ENCODE data around the gene MACO1. TPM values are rescaled to one million over a fixed set of nuclear protein-coding genes. Genes with fewer than 3 reads are reported as not detected.

Gene MACO1
- total and polyA plus RNA-seq, 2 of the 8 experiments (the other 6 are each of a cell fraction or from before 2014, with no cell fraction given): 3.5 to 15.1 TPM

- peak overlapping the region in 2 of 4 experiments; percentile 63 to 79; a peak in 4 of 8 replicates for H3K4me3 ChIP-seq (ENCODE audit: extremely low read depth in 1 of 4, insufficient read depth in 2 of 4, low read depth in 3 of 4, low read length in 4 of 4)
- no peaks in the 10 kb centered on the region; the same call in 1 of the 2 replicates for H3K79me1 ChIP-seq (ENCODE audit: low read depth, low read length)
- peak overlapping the region in 1 of 2 experiments; percentile 44; a peak in 3 of 4 replicates for H3K4me2 ChIP-seq (ENCODE audit: insufficient read depth in 1 of 2, low read depth in 2 of 2, low read length in 2 of 2)
- H3K36me3 ChIP-seq (ENCODE audit: control insufficient read depth in 2 of 4, insufficient read depth in 4 of 4, low read length in 3 of 4): no peaks in the 10 kb centered on the region
- H3K18ac ChIP-seq (ENCODE audit: extremely low read depth, low read length): no peak overlapping the region
- H2BK15ac ChIP-seq (ENCODE audit: low read length): no peak overlapping the region
- peak; percentile 98 for TF ChIP-seq KDM1A (IDR thresholded peaks at IDR 0.05; ENCODE audit: borderline replicate concordance, low read length)
- TF ChIP-seq, protein P1, sequence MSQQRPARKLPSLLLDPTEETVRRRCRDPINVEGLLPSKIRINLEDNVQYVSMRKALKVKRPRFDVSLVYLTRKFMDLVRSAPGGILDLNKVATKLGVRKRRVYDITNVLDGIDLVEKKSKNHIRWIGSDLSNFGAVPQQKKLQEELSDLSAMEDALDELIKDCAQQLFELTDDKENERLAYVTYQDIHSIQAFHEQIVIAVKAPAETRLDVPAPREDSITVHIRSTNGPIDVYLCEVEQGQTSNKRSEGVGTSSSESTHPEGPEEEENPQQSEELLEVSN (IDR thresholded peaks at IDR 0.05): no peak
- peak in 1 of 2 experiments; percentile 97; a peak in 1 of 4 replicates for TF ChIP-seq HDAC2 (IDR thresholded peaks at IDR 0.05; ENCODE audit: borderline replicate concordance in 1 of 2, low read depth in 2 of 2, low read length in 2 of 2)
- peak; percentile 82; the same call in 1 of the 2 replicates for TF ChIP-seq EGR1 (IDR thresholded peaks at IDR 0.05; ENCODE audit: borderline replicate concordance, low read depth, low read length)
- H3K23ac ChIP-seq (ENCODE audit: insufficient read length): no peak overlapping the region
- no peak overlapping the region for H4K91ac ChIP-seq (replicated peaks; ENCODE audit: insufficient read length, low read length)
- no peak overlapping the region for H3K14ac ChIP-seq (ENCODE audit: insufficient read length)
- H3K9ac ChIP-seq (replicated peaks in 1 of 4; ENCODE audit: extremely low read depth in 1 of 4, low read depth in 3 of 4, low read length in 3 of 4): peak overlapping the region in 1 of 4 experiments; percentile 23; a peak in 1 of 7 replicates
- H2BK20ac ChIP-seq (ENCODE audit: low read length): no peak overlapping the region
- WGBS, 2 experiments (ENCODE audit: extremely low coverage in 1 of 2, insufficient coverage in 1 of 2, insufficient read length in 1 of 2, insufficient replicate concordance in 2 of 2, low coverage in 1 of 2, low lambda C conversion rate in 2 of 2, missing lambda C conversion rate in 1 of 2): 57% methylated on average over 4 of the region's 7 CpGs; no CpG with 5 or more reads in 1 of the 2 experiments
- no peak for FAIRE-seq
- no peak overlapping the region for H4K8ac ChIP-seq (ENCODE audit: extremely low read depth, insufficient read depth, low read length)
- ChIA-PET CTCF (ENCODE audit: partially characterized antibody) (interaction anchor here (0.8 to 2.4 kb wide), 5 partner anchors 11 to 30 kb away, joined by 3 to 11 read pairs (median 4); no protein-coding TSS in a partner anchor), POLR2A (ENCODE audit: partially characterized antibody) (interaction anchor here (1.3 kb wide), 1 partner anchor 29 kb away, joined by 4 read pairs; no protein-coding TSS in a partner anchor)
- H2BK12ac ChIP-seq (ENCODE audit: low read depth, low read length): no peak overlapping the region
- no peak overlapping the region for H3K4ac ChIP-seq (replicated peaks; ENCODE audit: insufficient read length, low read depth, low read length)
- no peaks in the 10 kb centered on the region for H3K9me3 ChIP-seq (ENCODE audit: insufficient read depth in 2 of 2, low read depth in 1 of 2, low read length in 1 of 2)
- no peak overlapping the region for H2AK5ac ChIP-seq (ENCODE audit: low read depth, low read length)
- peaks cover 0 to 9% (median 5%) of the 10 kb centered on the region in 4 experiments; a peak in 4 of 7 replicates for H3K4me1 ChIP-seq (replicated peaks in 1 of 4; ENCODE audit: control insufficient read depth in 3 of 4, insufficient read depth in 4 of 4, low read length in 3 of 4)
- H2AFZ ChIP-seq (ENCODE audit: low read length): 0 out of 2 replicates have a peak overlapping the region, but pooled peaks have one; percentile 29
- no peak overlapping the region for H4K5ac ChIP-seq (ENCODE audit: insufficient read length, low read depth, low read length)
- no peak for DNase-seq (ENCODE audit: low read depth in 1 of 2, low spot score in 2 of 2)
- H2BK5ac ChIP-seq (ENCODE audit: low read depth, low read length): no peak overlapping the region
- H3K23me2 ChIP-seq (ENCODE audit: low read depth, low read length): peaks cover 5% of the 10 kb centered on the region; the same call in 1 of the 2 replicates
- peaks cover 0 to 5% (median 3%) of the 10 kb centered on the region in 4 experiments; a peak in 5 of 7 replicates for H3K27me3 ChIP-seq (replicated peaks in 1 of 4; ENCODE audit: control insufficient read depth in 3 of 4, extremely low read depth in 1 of 4, insufficient read depth in 3 of 4, low read length in 3 of 4)
- no peak overlapping the region for H2BK120ac ChIP-seq (replicated peaks; ENCODE audit: low read depth, low read length)
- no peak overlapping the region for H3K27ac ChIP-seq (ENCODE audit: low read depth, low read length)
- H3K56ac ChIP-seq (replicated peaks; ENCODE audit: insufficient read length, low read depth, low read length): no peak overlapping the region
- H4K20me1 ChIP-seq (replicated peaks in 1 of 2; ENCODE audit: control insufficient read depth in 1 of 2, insufficient read depth in 2 of 2, low read length in 2 of 2): peaks cover 2 to 6% of the 10 kb centered on the region in 2 experiments
- no peaks in the 10 kb centered on the region for H3K79me2 ChIP-seq (ENCODE audit: control insufficient read depth in 1 of 2, insufficient read depth in 2 of 2, low read length in 2 of 2)
Observed at GRCh38 chr1:25543005-25543424, 112.3 kb downstream of the MACO1 start.
